ENCODE results near the gene CD101. TPM values are rescaled to one million over a fixed set of nuclear protein-coding genes. Genes with fewer than 3 reads are reported as not detected.

Gene CD101
- total RNA-seq, 2 experiments from 2014 or later = not detected

- no peaks in the 10 kb centered on the region for H3K9me3 ChIP-seq (ENCODE audit: low read length)
- no peak overlapping the region for H3K4me2 ChIP-seq (ENCODE audit: low read length)
- TF ChIP-seq CTCF (conservative IDR thresholded peaks at IDR 0.05; ENCODE audit: low read length) = no peak
- no peak for TF ChIP-seq EZH2phosphoT487 (IDR thresholded peaks at IDR 0.05; ENCODE audit: borderline replicate concordance, low read depth, low read length)
- H3K36me3 ChIP-seq (ENCODE audit: insufficient read depth, low read length) = no peaks in the 10 kb centered on the region
- H3K79me2 ChIP-seq (ENCODE audit: insufficient read depth, low read depth, low read length) = no peaks in the 10 kb centered on the region
- no peak overlapping the region for H2AFZ ChIP-seq (ENCODE audit: low read length)
- H4K20me1 ChIP-seq (ENCODE audit: insufficient read depth, low read length) = no peaks in the 10 kb centered on the region
- H3K27ac ChIP-seq (ENCODE audit: low read depth, low read length, poor library complexity, severe bottlenecking) = no peak overlapping the region
- no peaks in the 10 kb centered on the region for H3K4me1 ChIP-seq (ENCODE audit: insufficient read depth, low read length, poor library complexity, severe bottlenecking)
- no peak overlapping the region for H3K4me3 ChIP-seq (ENCODE audit: low read depth, low read length, poor library complexity, severe bottlenecking)
- CTCF ChIA-PET (ENCODE audit: unreplicated experiment) = no interaction called here
- POLR2A ChIA-PET = interaction anchor here (0.5 kb wide), 1 partner anchor 28 kb away, joined by 5 read pairs; no protein-coding TSS in a partner anchor
- H3K9me2 ChIP-seq (ENCODE audit: insufficient read depth, low read length) = no peaks in the 10 kb centered on the region
- intact Hi-C loops (cut with micrococcal nuclease; ENCODE audit: unreplicated experiment) = no loop called here
- no TSS peak for BruUV-seq (replicated peaks)
- no peak for DNase-seq (ENCODE audit: low spot score)
These were observed 28.1 kb downstream of the CD101 start for GRCh38 chr1:117029685-117030084.

- Histone ChIP-seq H3K9me3 (ENCODE audit: low read length) (no peaks in the 10 kb centered on the region), H3K9me2 (ENCODE audit: insufficient read depth, low read length) (no peaks in the 10 kb centered on the region), H2AFZ (ENCODE audit: low read length) (no peak overlapping the region), H3K27ac (ENCODE audit: low read depth, low read length, poor library complexity, severe bottlenecking) (no peak overlapping the region), H4K20me1 (ENCODE audit: insufficient read depth, low read length) (no peaks in the 10 kb centered on the region), H3K4me1 (ENCODE audit: insufficient read depth, low read length, poor library complexity, severe bottlenecking) (no peaks in the 10 kb centered on the region), H3K36me3 (ENCODE audit: insufficient read depth, low read length) (no peaks in the 10 kb centered on the region), H3K4me3 (ENCODE audit: low read depth, low read length, poor library complexity, severe bottlenecking) (no peak overlapping the region), H3K79me2 (ENCODE audit: insufficient read depth, low read depth, low read length) (no peaks in the 10 kb centered on the region), H3K4me2 (ENCODE audit: low read length) (no peak overlapping the region)
- intact Hi-C loops (cut with micrococcal nuclease; ENCODE audit: unreplicated experiment) = no loop called here
- POLR2A ChIA-PET = interaction anchor here (0.5 kb wide), 1 partner anchor 839 kb away, joined by 3 read pairs; no protein-coding TSS in a partner anchor
- TF ChIP-seq EZH2phosphoT487 (IDR thresholded peaks at IDR 0.05; ENCODE audit: borderline replicate concordance, low read depth, low read length) = no peak
- TF ChIP-seq CTCF (conservative IDR thresholded peaks at IDR 0.05; ENCODE audit: low read length) = no peak
- DNase-seq (ENCODE audit: low spot score) = no peak
- CTCF ChIA-PET (ENCODE audit: unreplicated experiment) = no interaction called here
- no TSS peak for BruUV-seq (replicated peaks)
These were observed 28.8 kb downstream of the CD101 start for GRCh38 chr1:117030271-117030877.

- TF ChIP-seq EZH2phosphoT487 (IDR thresholded peaks at IDR 0.05; ENCODE audit: borderline replicate concordance, low read depth, low read length) (no peak), CTCF (conservative IDR thresholded peaks at IDR 0.05; ENCODE audit: low read length) (no peak)
- BruUV-seq (replicated peaks) = no TSS peak
- intact Hi-C loops (cut with micrococcal nuclease; ENCODE audit: unreplicated experiment) = no loop called here
- Histone ChIP-seq H3K4me3 (ENCODE audit: low read depth, low read length, poor library complexity, severe bottlenecking) (no peak overlapping the region), H4K20me1 (ENCODE audit: insufficient read depth, low read length) (no peaks in the 10 kb centered on the region), H3K27ac (ENCODE audit: low read depth, low read length, poor library complexity, severe bottlenecking) (no peak overlapping the region), H3K4me1 (ENCODE audit: insufficient read depth, low read length, poor library complexity, severe bottlenecking) (no peaks in the 10 kb centered on the region), H3K79me2 (ENCODE audit: insufficient read depth, low read depth, low read length) (no peaks in the 10 kb centered on the region), H2AFZ (ENCODE audit: low read length) (no peak overlapping the region), H3K9me2 (ENCODE audit: insufficient read depth, low read length) (no peaks in the 10 kb centered on the region), H3K9me3 (ENCODE audit: low read length) (no peaks in the 10 kb centered on the region), H3K36me3 (ENCODE audit: insufficient read depth, low read length) (no peaks in the 10 kb centered on the region), H3K4me2 (ENCODE audit: low read length) (no peak overlapping the region)
- CTCF ChIA-PET (ENCODE audit: unreplicated experiment) = no interaction called here
- no peak for DNase-seq (ENCODE audit: low spot score)
- POLR2A ChIA-PET = no interaction called here
These were observed 30.7 kb downstream of the CD101 start for GRCh38 chr1:117032266-117032665.
